Spleen (tissue), 7 donors: Measurements from ENCODE around the gene SBK3.
"Not testable (repeated sequence)": the region's sequence is repeated elsewhere in the genome, so short reads cannot be mapped to it uniquely, and the experiment has no call there.

Source experiments
- POLR2A ChIP-seq, 3 donors: fragments of 450-650 bp; IDR thresholded peaks; one replicate each; pipeline ENCODE4 v1.5.1; 2017; ENCODE audit warnings: antibody characterized with exemption in 3 of 3, mild to moderate bottlenecking in 1 of 3
- POLR2AphosphoS5 ChIP-seq, 3 donors: sonication (generic); formaldehyde crosslinking; IDR thresholded peaks; one replicate each; pipeline ENCODE4 v1.5.1; 2017; ENCODE audit warnings: antibody characterized with exemption in 3 of 3
- TF ChIP-seq, protein P1 (sequence below), 11 experiments: fragments of 200-600 bp in 7 of 11; fragments of 450-650 bp in 4 of 11; sonication (generic) in 4 of 11; IDR thresholded peaks in 8 of 11; conservative IDR thresholded peaks in 3 of 11; 1 replicate in 7 of 11; 2 replicates in 4 of 11; pipeline versions ENCODE4 v1.4.0 to v1.8.0; 2016 to 2021; ENCODE audit warnings: antibody characterized with exemption in 11 of 11, inconsistent platforms in 4 of 11, mild to moderate bottlenecking in 1 of 11
- donor health status: DM: no; HTN: no; CAD: no; lungs with moderate emphysema.
- donor health status: DM: no; HTN: no; CAD: no.
- donor health status: DM: no; HTN: no; CAD: no.

DNA sequence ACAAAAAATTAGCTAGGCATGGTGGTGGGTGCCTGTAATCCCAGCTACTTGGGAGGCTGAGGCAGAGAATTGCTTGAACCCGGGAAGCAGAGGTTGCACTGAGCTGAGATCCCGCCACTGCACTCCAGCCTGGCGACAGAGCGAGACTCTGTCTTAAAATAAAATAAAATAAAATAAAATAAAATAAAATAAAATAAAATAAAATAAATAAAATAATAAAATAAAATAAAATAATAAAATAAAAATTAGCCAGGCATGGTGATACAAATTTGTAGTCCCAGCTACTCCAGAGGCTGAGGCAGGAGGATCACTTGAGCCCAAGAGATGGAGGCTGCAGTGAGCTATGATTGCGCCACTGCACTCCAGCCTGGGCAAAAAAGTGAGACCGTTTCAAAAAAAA is 28.6 kb upstream of the SBK3 start:
- TF ChIP-seq POLR2A, POLR2AphosphoS5 (IDR thresholded peaks at IDR 0.05): not testable (repeated sequence)
- TF ChIP-seq, protein P1, sequence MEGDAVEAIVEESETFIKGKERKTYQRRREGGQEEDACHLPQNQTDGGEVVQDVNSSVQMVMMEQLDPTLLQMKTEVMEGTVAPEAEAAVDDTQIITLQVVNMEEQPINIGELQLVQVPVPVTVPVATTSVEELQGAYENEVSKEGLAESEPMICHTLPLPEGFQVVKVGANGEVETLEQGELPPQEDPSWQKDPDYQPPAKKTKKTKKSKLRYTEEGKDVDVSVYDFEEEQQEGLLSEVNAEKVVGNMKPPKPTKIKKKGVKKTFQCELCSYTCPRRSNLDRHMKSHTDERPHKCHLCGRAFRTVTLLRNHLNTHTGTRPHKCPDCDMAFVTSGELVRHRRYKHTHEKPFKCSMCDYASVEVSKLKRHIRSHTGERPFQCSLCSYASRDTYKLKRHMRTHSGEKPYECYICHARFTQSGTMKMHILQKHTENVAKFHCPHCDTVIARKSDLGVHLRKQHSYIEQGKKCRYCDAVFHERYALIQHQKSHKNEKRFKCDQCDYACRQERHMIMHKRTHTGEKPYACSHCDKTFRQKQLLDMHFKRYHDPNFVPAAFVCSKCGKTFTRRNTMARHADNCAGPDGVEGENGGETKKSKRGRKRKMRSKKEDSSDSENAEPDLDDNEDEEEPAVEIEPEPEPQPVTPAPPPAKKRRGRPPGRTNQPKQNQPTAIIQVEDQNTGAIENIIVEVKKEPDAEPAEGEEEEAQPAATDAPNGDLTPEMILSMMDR (IDR thresholded peaks at IDR 0.05 in 8 of 11, conservative IDR thresholded peaks at IDR 0.05 in 3 of 11) = not testable (repeated sequence)
